AG10803 (cell line): ENCODE results near the gene HIGD2B.
"Not testable (repeated sequence)": the region's sequence is repeated elsewhere in the genome, so short reads cannot be mapped to it uniquely, and the experiment has no call there.

Experiments used
- DNase-seq: peaks from one replicate; pipeline ENCODE4 v3.0.0; 2010; ENCODE audit warnings: low read depth
- H3K4me3 ChIP-seq: 2 replicates; pipeline ENCODE4 v1.5.1; 2011; ENCODE audit warnings: mild to moderate bottlenecking, low read length, control low read depth
- TF ChIP-seq, protein P1 (sequence below): conservative IDR thresholded peaks from 2 replicates; pipeline ENCODE4 v1.5.1; 2011; ENCODE audit warnings: mild to moderate bottlenecking, low read length, control low read depth, inconsistent platforms

HIGD2B gene

GRCh38 chr15:72685925-72686794 lies at the start of gene HIGD2B, which contains the start of gene BBS4:
HIGD2B (minus strand) TSS chr15:72686182; CDS start chr15:72676374, 9,808 bp downstream.
BBS4 (plus strand) TSS chr15:72686207; CDS start chr15:72686228, 21 bp downstream.
- H3K4me3 ChIP-seq, result peak within 1 kb of the TSS; percentile 73
- TF ChIP-seq, protein P1, sequence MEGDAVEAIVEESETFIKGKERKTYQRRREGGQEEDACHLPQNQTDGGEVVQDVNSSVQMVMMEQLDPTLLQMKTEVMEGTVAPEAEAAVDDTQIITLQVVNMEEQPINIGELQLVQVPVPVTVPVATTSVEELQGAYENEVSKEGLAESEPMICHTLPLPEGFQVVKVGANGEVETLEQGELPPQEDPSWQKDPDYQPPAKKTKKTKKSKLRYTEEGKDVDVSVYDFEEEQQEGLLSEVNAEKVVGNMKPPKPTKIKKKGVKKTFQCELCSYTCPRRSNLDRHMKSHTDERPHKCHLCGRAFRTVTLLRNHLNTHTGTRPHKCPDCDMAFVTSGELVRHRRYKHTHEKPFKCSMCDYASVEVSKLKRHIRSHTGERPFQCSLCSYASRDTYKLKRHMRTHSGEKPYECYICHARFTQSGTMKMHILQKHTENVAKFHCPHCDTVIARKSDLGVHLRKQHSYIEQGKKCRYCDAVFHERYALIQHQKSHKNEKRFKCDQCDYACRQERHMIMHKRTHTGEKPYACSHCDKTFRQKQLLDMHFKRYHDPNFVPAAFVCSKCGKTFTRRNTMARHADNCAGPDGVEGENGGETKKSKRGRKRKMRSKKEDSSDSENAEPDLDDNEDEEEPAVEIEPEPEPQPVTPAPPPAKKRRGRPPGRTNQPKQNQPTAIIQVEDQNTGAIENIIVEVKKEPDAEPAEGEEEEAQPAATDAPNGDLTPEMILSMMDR, result no peak
- DNase-seq, result peak; percentile 83

DNA sequence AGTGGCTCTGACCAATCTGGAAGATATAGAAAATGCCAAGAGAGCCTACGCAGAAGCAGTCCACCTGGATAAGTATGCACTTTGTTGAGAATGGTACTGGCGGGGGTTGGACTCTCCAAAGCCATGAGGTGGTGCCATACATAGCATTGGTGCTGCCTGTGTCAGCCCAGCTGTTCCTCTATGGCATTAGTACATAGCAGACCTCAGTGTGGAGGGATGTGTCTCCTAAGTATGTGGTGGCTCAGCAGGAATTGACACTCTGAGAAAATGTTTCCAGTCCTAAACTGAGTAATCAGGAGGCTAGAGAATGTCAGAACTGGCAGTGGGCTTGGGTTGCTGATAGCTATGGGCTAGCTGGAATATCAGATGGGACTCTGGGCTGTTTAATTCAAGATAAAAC lies 49.1 kb upstream of the HIGD2B start:
- H3K4me3 ChIP-seq, result no peak overlapping the region
- TF ChIP-seq, protein P1, result no peak
- no peak for DNase-seq

- no peak for DNase-seq
- no peak overlapping the region for H3K4me3 ChIP-seq
- TF ChIP-seq, protein P1, result no peak
These were observed 48.2 kb upstream of the HIGD2B start for GRCh38 chr15:72733941-72734738.

DNA sequence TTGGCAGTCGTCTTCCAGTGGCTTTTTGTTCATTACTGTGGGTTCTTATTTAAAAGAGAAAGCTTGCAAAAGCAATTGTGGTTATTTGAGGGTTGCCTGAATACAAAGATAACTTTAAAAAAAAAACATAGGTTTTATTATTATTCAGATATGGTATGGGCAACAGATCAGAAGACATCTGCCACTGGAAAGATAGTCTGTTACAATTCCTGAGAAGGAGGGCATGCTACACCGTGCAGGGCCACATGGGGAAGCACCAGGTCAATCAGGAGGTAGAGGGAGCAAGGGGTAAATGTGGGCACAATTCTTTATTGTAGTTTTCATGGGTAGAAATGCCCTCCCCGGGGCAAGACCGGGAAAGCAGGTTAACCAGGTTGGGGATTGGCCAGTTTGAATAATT lies 46.5 kb upstream of the HIGD2B start:
- DNase-seq, result no peak
- H3K4me3 ChIP-seq, result no peak overlapping the region
- TF ChIP-seq, protein P1, result no peak; the same call in 1 of the 2 replicates

DNA sequence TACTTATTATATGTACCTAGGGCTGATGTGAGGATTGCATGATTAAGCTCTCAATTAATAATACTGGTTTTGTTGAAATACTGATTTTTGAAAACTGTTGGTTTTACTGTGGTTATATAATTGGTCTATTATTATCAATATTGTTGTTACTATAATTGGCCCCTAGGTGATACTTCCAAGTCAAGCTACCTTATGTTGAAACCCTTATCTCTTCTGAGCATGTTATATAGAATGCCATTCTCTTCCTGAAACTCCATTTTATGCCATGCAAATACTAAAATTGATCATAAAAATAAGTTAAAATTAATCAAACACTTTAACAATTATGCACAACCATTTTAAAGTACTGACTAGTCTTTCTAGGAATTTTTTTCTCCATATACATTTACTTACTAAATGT lies 46.1 kb upstream of the HIGD2B start:
- TF ChIP-seq, protein P1, result no peak
- no peak for DNase-seq
- H3K4me3 ChIP-seq, result no peak overlapping the region

GRCh38 chr15:72728821-72729220 lies 42.8 kb upstream of the HIGD2B start:
- no peak for DNase-seq
- TF ChIP-seq, protein P1, result no peak

GRCh38 chr15:72728249-72728648 lies 42.3 kb upstream of the HIGD2B start:
- H3K4me3 ChIP-seq, DNase-seq: not testable (repeated sequence)

More at GRCh38 chr15:72728821-72729220, 42.8 kb upstream of the HIGD2B start:
- no peak overlapping the region for H3K4me3 ChIP-seq
